Right lobe of liver (tissue), 6 donors: ENCODE measurements around the gene SUCLG2. TPM values are rescaled to one million over a fixed set of nuclear protein-coding genes. Genes with fewer than 3 reads are reported as not detected.

Experiments
- ATAC-seq, 4 donors: fragments of 200-7000 bp; cut with Tn5 transposase; one replicate each; pipeline ENCODE4 v1.9.1; 2020; ENCODE audit warnings: mild to moderate bottlenecking in 4 of 4, moderate library complexity in 4 of 4
- DNase-seq, 3 donors: peaks; one replicate each; pipeline ENCODE4 v3.0.0-alpha.2; 2020
- H3K27ac ChIP-seq, 3 donors: fragments of 200-600 bp; one replicate each; pipeline ENCODE4 v1.8.0; 2022
- H3K27me3 ChIP-seq, 2 donors: fragments of 200-600 bp; one replicate each; pipeline ENCODE4 v1.8.0; 2022
- H3K36me3 ChIP-seq, 4 donors: fragments of 200-600 bp; sonication (generic) in 1 of 4; one replicate each; pipeline versions ENCODE4 v1.5.1 to v1.8.0; 2017 to 2022; ENCODE audit warnings: control low read depth in 1 of 4
- H3K4me1 ChIP-seq, 4 donors: fragments of 200-600 bp; sonication (generic) in 1 of 4; one replicate each; pipeline versions ENCODE4 v1.5.1 to v1.8.0; 2017 to 2022; ENCODE audit warnings: control low read depth in 1 of 4
- H3K4me3 ChIP-seq, 3 donors: fragments of 200-600 bp; one replicate each; pipeline ENCODE4 v1.8.0; 2022
- H3K9me3 ChIP-seq, 4 donors: fragments of 200-600 bp; sonication (generic) in 1 of 4; one replicate each; pipeline versions ENCODE4 v1.5.1 to v1.8.0; 2017 to 2022; ENCODE audit warnings: control low read depth in 1 of 4
- POLR2A ChIP-seq: fragments of 450-650 bp; IDR thresholded peaks from one replicate; pipeline ENCODE4 v1.6.1; 2017; ENCODE audit warnings: antibody characterized with exemption, mild to moderate bottlenecking
- WGBS: methylation state at CpG from one replicate; pipeline ENCODE4 v1.1.6; 2018; ENCODE audit warnings: low coverage, low lambda C conversion rate; ENCODE audit not compliant: insufficient coverage; ENCODE audit errors: missing lambda C conversion rate; 5-methylcytosine and 5-hydroxymethylcytosine counted together
- intact Hi-C, 2 donors: fragments of 100-400 bp; cut with DNase I; formaldehyde crosslinking; loops; one replicate each; pipeline versions ENCODE4 v1.11.2 to v1.14.1; 2022
- total RNA-seq, 6 experiments: library from RNA; depleted of rRNA in 2 of 6; stranded (reverse); fragments of >200 nt in 2 of 6; fragmentation: NEBNext Ultra II Directional in 3 of 6; extraction: Animal tissue kit (Norgen Biotek cat#: 25700) in 3 of 6; gene quantifications; one replicate each; pipeline versions ENCODE4 v1.1.0 to v1.2.4, GENCODE V29; 2016 to 2023
- TF ChIP-seq, protein P1 (sequence below), 4 donors: fragments of 200-600 bp in 3 of 4; fragments of 450-650 bp in 1 of 4; IDR thresholded peaks; one replicate each; pipeline versions ENCODE4 v1.5.1 to v1.8.0; 2016 to 2022; ENCODE audit warnings: antibody characterized with exemption in 4 of 4, mild to moderate bottlenecking in 2 of 4
- donor health status: DM: no; HTN: yes; CAD: no.
- donor health status: DM: no; HTN: no; CAD: no.
- donor health status: DM: no; HTN: no; CAD: no.
- donor health status: DM: no; HTN: yes; CAD: no.
- donor health status: DM: no; HTN: yes; CAD: no.

SUCLG2 gene
- total RNA-seq, 6 experiments from 2014 or later = 138 to 167 (median 158) TPM

DNA sequence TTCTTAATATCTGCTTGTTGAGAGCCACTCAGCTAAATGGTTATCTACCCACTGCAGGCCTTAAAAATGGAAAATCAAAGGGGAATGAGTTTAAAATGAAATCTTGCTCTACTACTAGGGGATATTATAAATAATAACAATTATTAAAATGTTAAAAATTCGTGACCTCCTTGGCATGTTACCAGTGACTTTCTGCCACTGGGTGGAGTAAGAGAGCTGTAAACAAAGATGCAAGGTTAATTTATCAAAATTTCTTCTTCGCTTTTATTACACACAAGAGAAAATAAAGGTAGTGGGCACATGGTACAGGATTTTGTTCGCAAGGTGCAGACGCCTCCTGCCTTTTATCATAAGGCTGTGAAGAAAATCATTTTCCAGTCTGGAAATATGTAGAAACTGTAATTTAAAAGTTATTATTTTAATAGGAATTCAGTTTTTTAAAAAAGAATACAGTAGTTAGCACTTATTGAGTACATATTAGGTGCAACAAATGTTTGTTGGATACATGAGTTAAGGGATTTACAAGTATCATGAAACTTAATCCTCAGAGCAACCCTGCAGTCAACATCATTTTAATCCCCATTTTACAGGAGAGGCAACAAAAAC lies 272.6 kb downstream of the SUCLG2 start:
- H3K36me3 ChIP-seq = peaks cover 0 to 3% (median 0%) of the 10 kb centered on the region in 4 donors
- DNase-seq = no peak
- H3K9me3 ChIP-seq = no peaks in the 10 kb centered on the region
- WGBS = 53% methylated on average over 4 of the region's 4 CpGs
- TF ChIP-seq, protein P1, sequence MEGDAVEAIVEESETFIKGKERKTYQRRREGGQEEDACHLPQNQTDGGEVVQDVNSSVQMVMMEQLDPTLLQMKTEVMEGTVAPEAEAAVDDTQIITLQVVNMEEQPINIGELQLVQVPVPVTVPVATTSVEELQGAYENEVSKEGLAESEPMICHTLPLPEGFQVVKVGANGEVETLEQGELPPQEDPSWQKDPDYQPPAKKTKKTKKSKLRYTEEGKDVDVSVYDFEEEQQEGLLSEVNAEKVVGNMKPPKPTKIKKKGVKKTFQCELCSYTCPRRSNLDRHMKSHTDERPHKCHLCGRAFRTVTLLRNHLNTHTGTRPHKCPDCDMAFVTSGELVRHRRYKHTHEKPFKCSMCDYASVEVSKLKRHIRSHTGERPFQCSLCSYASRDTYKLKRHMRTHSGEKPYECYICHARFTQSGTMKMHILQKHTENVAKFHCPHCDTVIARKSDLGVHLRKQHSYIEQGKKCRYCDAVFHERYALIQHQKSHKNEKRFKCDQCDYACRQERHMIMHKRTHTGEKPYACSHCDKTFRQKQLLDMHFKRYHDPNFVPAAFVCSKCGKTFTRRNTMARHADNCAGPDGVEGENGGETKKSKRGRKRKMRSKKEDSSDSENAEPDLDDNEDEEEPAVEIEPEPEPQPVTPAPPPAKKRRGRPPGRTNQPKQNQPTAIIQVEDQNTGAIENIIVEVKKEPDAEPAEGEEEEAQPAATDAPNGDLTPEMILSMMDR (IDR thresholded peaks at IDR 0.05) = peak; percentile 69 to 75 (median 73)
- no peak for TF ChIP-seq POLR2A
- ATAC-seq = peak in 3 of 4 donors; percentile 28 to 48 (median 43)
- no peak overlapping the region for H3K27ac ChIP-seq
- intact Hi-C loops = loop anchor here in 1 of 2 donors (10.0 kb wide), 1 partner anchor 323 kb away; no protein-coding TSS in a partner anchor
- H3K27me3 ChIP-seq = no peaks in the 10 kb centered on the region
- H3K4me3 ChIP-seq = no peak overlapping the region
- no peaks in the 10 kb centered on the region for H3K4me1 ChIP-seq

- intact Hi-C loops = loop anchor here in 1 of 2 donors (10.0 kb wide), 1 partner anchor 325 kb away; no protein-coding TSS in a partner anchor
- no peak overlapping the region for H3K4me3 ChIP-seq
- H3K4me1 ChIP-seq = no peaks in the 10 kb centered on the region
- no peaks in the 10 kb centered on the region for H3K9me3 ChIP-seq
- H3K27ac ChIP-seq = no peak overlapping the region
- DNase-seq (no peak), ATAC-seq (no peak)
- 100% methylated on average over 1 of the region's 2 CpGs for WGBS
- TF ChIP-seq, protein P1 (IDR thresholded peaks at IDR 0.05) = no peak
- TF ChIP-seq POLR2A = no peak
- H3K36me3 ChIP-seq = peaks cover 0 to 3% (median 0%) of the 10 kb centered on the region in 4 donors
- no peaks in the 10 kb centered on the region for H3K27me3 ChIP-seq
Measured at GRCh38 chr3:67380118-67380517, 274.3 kb downstream of the SUCLG2 start.

- TF ChIP-seq, protein P1 (IDR thresholded peaks at IDR 0.05) = no peak
- no peak for TF ChIP-seq POLR2A
- intact Hi-C loops = no loop called here
- Histone ChIP-seq H3K27ac (no peak overlapping the region), H3K36me3 (peaks cover 0 to 3% (median 0%) of the 10 kb centered on the region in 4 donors), H3K4me3 (no peak overlapping the region), H3K4me1 (no peaks in the 10 kb centered on the region), H3K27me3 (no peaks in the 10 kb centered on the region), H3K9me3 (no peaks in the 10 kb centered on the region)
- WGBS = 100% methylated on average over 1 of the region's 3 CpGs
- DNase-seq (no peak), ATAC-seq (no peak)
Measured at GRCh38 chr3:67377299-67377698, 277.1 kb downstream of the SUCLG2 start.

DNA sequence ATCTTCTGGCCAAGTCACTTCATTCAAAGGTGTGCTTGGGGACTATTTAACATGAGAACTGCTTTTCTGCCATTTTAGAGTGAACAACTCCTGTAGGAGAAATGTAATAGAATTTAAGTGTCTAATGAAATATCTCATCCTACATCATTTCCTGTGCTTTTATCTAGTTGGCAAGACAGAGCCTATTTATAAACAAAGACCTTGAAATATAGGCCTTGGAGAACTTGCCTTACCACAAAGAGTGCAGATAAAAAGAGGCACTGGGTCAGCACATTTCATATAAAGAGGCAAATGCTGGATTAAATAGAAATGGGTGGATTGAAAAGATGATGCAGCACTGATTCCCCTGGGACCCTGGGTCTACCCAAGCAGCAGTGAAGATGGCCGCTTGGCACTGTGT lies 278.0 kb downstream of the SUCLG2 start:
- Histone ChIP-seq H3K36me3 (peaks cover 0 to 3% (median 0%) of the 10 kb centered on the region in 4 donors), H3K4me3 (no peak overlapping the region), H3K9me3 (no peaks in the 10 kb centered on the region), H3K4me1 (no peaks in the 10 kb centered on the region), H3K27me3 (no peaks in the 10 kb centered on the region), H3K27ac (no peak overlapping the region)
- ATAC-seq = no peak
- TF ChIP-seq, protein P1 (IDR thresholded peaks at IDR 0.05) = no peak
- no peak for TF ChIP-seq POLR2A
- 100% methylated on average over 1 of the region's 1 CpG for WGBS
- intact Hi-C loops = no loop called here
- DNase-seq = no peak
